CD4-positive, alpha-beta T cell treated with Interferon gamma for 1 hour (primary cell): Measurements from ENCODE around the gene L3HYPDH.

Experiments
- DNase-seq: peaks from one replicate; pipeline ENCODE4 v3.0.0-alpha.2; 2020

L3HYPDH gene

GRCh38 chr14:59483819-59484638 is at the start of gene L3HYPDH, which contains the start of gene JKAMP:
L3HYPDH (minus strand) TSS chr14:59484408; CDS start chr14:59484316, 92 bp downstream.
JKAMP (plus strand) TSS chr14:59484517; CDS start chr14:59484590, 73 bp downstream.
- DNase-seq: peak; percentile 95

- DNase-seq: no peak
These were observed 48.2 kb upstream of the L3HYPDH start for GRCh38 chr14:59532419-59532818.

GRCh38 chr14:59530349-59530748 is 46.1 kb upstream of the L3HYPDH start:
- no peak for DNase-seq

GRCh38 chr14:59529189-59529588 is 45.0 kb upstream of the L3HYPDH start:
- DNase-seq: no peak

- DNase-seq: no peak
These were observed 36.0 kb upstream of the L3HYPDH start for GRCh38 chr14:59520224-59520623.

GRCh38 chr14:59511916-59512575 is 27.8 kb upstream of the L3HYPDH start:
- no peak for DNase-seq

- DNase-seq: no peak
These were observed 26.8 kb upstream of the L3HYPDH start for GRCh38 chr14:59510966-59511365.

GRCh38 chr14:59510001-59510400 is 25.8 kb upstream of the L3HYPDH start:
- DNase-seq: no peak

- DNase-seq: no peak
These were observed 24.9 kb upstream of the L3HYPDH start for GRCh38 chr14:59509101-59509500.

GRCh38 chr14:59507752-59508103 is 23.5 kb upstream of the L3HYPDH start:
- DNase-seq: no peak

- DNase-seq: peak; percentile 12
These were observed 23.0 kb upstream of the L3HYPDH start for GRCh38 chr14:59507063-59507751.

- no peak for DNase-seq
These were observed 19.0 kb upstream of the L3HYPDH start for GRCh38 chr14:59503256-59503655.

GRCh38 chr14:59500732-59501131 is 16.5 kb upstream of the L3HYPDH start:
- DNase-seq: no peak

GRCh38 chr14:59492384-59492783 is 8.2 kb upstream of the L3HYPDH start:
- DNase-seq: no peak

GRCh38 chr14:59490756-59491155 is 6.5 kb upstream of the L3HYPDH start:
- no peak for DNase-seq

- DNase-seq: no peak
These were observed 499 bp upstream of the L3HYPDH start for GRCh38 chr14:59484639-59485175.

- no peak for DNase-seq
These were observed 845 bp downstream of the L3HYPDH start for GRCh38 chr14:59483363-59483762.

- DNase-seq: no peak
These were observed 1.5 kb downstream of the L3HYPDH start for GRCh38 chr14:59482541-59483331.

- DNase-seq: no peak
These were observed 2.2 kb downstream of the L3HYPDH start for GRCh38 chr14:59481871-59482540.

GRCh38 chr14:59481407-59481806 is 2.8 kb downstream of the L3HYPDH start:
- DNase-seq: no peak

- DNase-seq: no peak
These were observed 4.0 kb downstream of the L3HYPDH start for GRCh38 chr14:59480166-59480565.

- DNase-seq: no peak
These were observed 5.7 kb downstream of the L3HYPDH start for GRCh38 chr14:59478540-59478939.
